Immature natural killer cell (primary cell): ENCODE results near the gene WDR38. TPM values are rescaled to one million over a fixed set of nuclear protein-coding genes. Genes with fewer than 3 reads are reported as not detected.

Source experiments
- DNase-seq, 3 donors: peaks; one replicate each; pipeline ENCODE4 v3.0.0; 2022; ENCODE audit warnings: mixed read lengths in 1 of 3
- H3K27ac Mint-ChIP-seq, 6 donors: one replicate each; pipeline ENCODE4 v1.8.0; 2020; ENCODE audit warnings: mixed read lengths in 6 of 6, mild to moderate bottlenecking in 5 of 6, inconsistent platforms in 4 of 6, moderate library complexity in 3 of 6
- H3K27me3 Mint-ChIP-seq, 3 donors: one replicate each; pipeline ENCODE4 v1.8.0; 2020 to 2021; ENCODE audit warnings: low read depth in 3 of 3, mild to moderate bottlenecking in 3 of 3, mixed read lengths in 3 of 3, moderate library complexity in 3 of 3, inconsistent platforms in 1 of 3
- H3K36me3 Mint-ChIP-seq, 3 donors: one replicate each; pipeline ENCODE4 v1.8.0; 2020; ENCODE audit warnings: mixed read lengths in 3 of 3, inconsistent platforms in 2 of 3, mild to moderate bottlenecking in 2 of 3
- H3K4me1 Mint-ChIP-seq, 2 donors: one replicate each; pipeline ENCODE4 v1.8.0; 2020; ENCODE audit warnings: inconsistent platforms in 2 of 2, mild to moderate bottlenecking in 2 of 2, mixed read lengths in 2 of 2, moderate library complexity in 1 of 2
- H3K4me3 Mint-ChIP-seq, 5 donors: one replicate each; pipeline ENCODE4 v1.8.0; 2020; ENCODE audit warnings: mild to moderate bottlenecking in 5 of 5, mixed read lengths in 5 of 5, inconsistent platforms in 3 of 5, moderate library complexity in 3 of 5
- H3K9me3 Mint-ChIP-seq, 6 donors: one replicate each; pipeline ENCODE4 v1.8.0; 2020; ENCODE audit warnings: mild to moderate bottlenecking in 6 of 6, mixed read lengths in 6 of 6, inconsistent platforms in 4 of 6, moderate library complexity in 3 of 6
- polyA plus RNA-seq, 3 donors: library from polyadenylated mRNA; unstranded; fragments of 300-500 nt; fragmentation: Illumina TruSeq; gene quantifications; one replicate each; pipeline ENCODE4 v1.2.3, GENCODE V29; 2021

The WDR38 gene
- not detected for polyA plus RNA-seq

- peak; percentile 88 to 93 (median 90) for DNase-seq
- H3K4me3 Mint-ChIP-seq = peak within 1 kb of the TSS; percentile 69 to 81 (median 72)
- H3K27me3 Mint-ChIP-seq = peaks cover 4 to 11% (median 7%) of the 10 kb centered on the region in 3 donors
- peak within 1 kb of the TSS; percentile 69 to 90 (median 84) for H3K27ac Mint-ChIP-seq
- H3K9me3 Mint-ChIP-seq = no peaks in the 10 kb centered on the region
- peaks cover 15 to 16% of the 10 kb centered on the region in 2 donors for H3K4me1 Mint-ChIP-seq
- peaks cover 0 to 4% (median 0%) of the 10 kb centered on the region in 3 donors for H3K36me3 Mint-ChIP-seq
Observed at GRCh38 chr9:124852829-124853531, at the start of gene WDR38. WDR38 (plus strand) TSS chr9:124853460; CDS start chr9:124853532, 72 bp downstream.

- no peaks in the 10 kb centered on the region for H3K36me3 Mint-ChIP-seq
- H3K4me1 Mint-ChIP-seq = no peaks in the 10 kb centered on the region
- no peak overlapping the region for H3K4me3 Mint-ChIP-seq
- no peaks in the 10 kb centered on the region for H3K9me3 Mint-ChIP-seq
- peaks cover 0 to 4% (median 2%) of the 10 kb centered on the region in 3 donors for H3K27me3 Mint-ChIP-seq
- DNase-seq = no peak
- H3K27ac Mint-ChIP-seq = no peak overlapping the region
Observed at GRCh38 chr9:124803911-124804310, 49.3 kb upstream of the WDR38 start.

GRCh38 chr9:124805186-124805585, 48.1 kb upstream of the WDR38 start:
- peak overlapping the region in 1 of 6 donors; percentile 62 for H3K27ac Mint-ChIP-seq
- H3K4me3 Mint-ChIP-seq = no peak overlapping the region
- no peaks in the 10 kb centered on the region for H3K36me3 Mint-ChIP-seq

GRCh38 chr9:124808246-124808956, 44.9 kb upstream of the WDR38 start:
- Mint-ChIP-seq H3K27ac (no peak overlapping the region), H3K9me3 (no peaks in the 10 kb centered on the region), H3K27me3 (peaks cover 0 to 4% (median 4%) of the 10 kb centered on the region in 3 donors), H3K36me3 (no peaks in the 10 kb centered on the region), H3K4me3 (no peak overlapping the region), H3K4me1 (no peaks in the 10 kb centered on the region)
- no peak for DNase-seq

More at GRCh38 chr9:124805186-124805585, 48.1 kb upstream of the WDR38 start:
- no peak for DNase-seq
- H3K4me1 Mint-ChIP-seq = no peaks in the 10 kb centered on the region
- no peaks in the 10 kb centered on the region for H3K9me3 Mint-ChIP-seq
- H3K27me3 Mint-ChIP-seq = peaks cover 0 to 4% (median 2%) of the 10 kb centered on the region in 3 donors

- Mint-ChIP-seq H3K4me1 (no peaks in the 10 kb centered on the region), H3K36me3 (no peaks in the 10 kb centered on the region), H3K27me3 (peaks cover 0 to 4% (median 4%) of the 10 kb centered on the region in 3 donors), H3K4me3 (no peak overlapping the region), H3K9me3 (no peaks in the 10 kb centered on the region), H3K27ac (no peak overlapping the region)
- DNase-seq = no peak
Observed at GRCh38 chr9:124809211-124809610, 44.0 kb upstream of the WDR38 start.

GRCh38 chr9:124809741-124810500, 43.3 kb upstream of the WDR38 start:
- no peaks in the 10 kb centered on the region for H3K4me1 Mint-ChIP-seq
- H3K27ac Mint-ChIP-seq = no peak overlapping the region
- no peaks in the 10 kb centered on the region for H3K36me3 Mint-ChIP-seq
- no peak overlapping the region for H3K4me3 Mint-ChIP-seq
- peaks cover 0 to 5% (median 3%) of the 10 kb centered on the region in 3 donors for H3K27me3 Mint-ChIP-seq
- no peaks in the 10 kb centered on the region for H3K9me3 Mint-ChIP-seq
- DNase-seq = no peak

- Mint-ChIP-seq H3K27me3 (peaks cover 0 to 6% (median 3%) of the 10 kb centered on the region in 3 donors), H3K9me3 (no peaks in the 10 kb centered on the region), H3K27ac (no peak overlapping the region), H3K4me3 (no peak overlapping the region), H3K36me3 (no peaks in the 10 kb centered on the region), H3K4me1 (no peaks in the 10 kb centered on the region)
- DNase-seq = no peak
Observed at GRCh38 chr9:124810663-124811355, 42.5 kb upstream of the WDR38 start.

GRCh38 chr9:124812441-124812876, 40.8 kb upstream of the WDR38 start:
- Mint-ChIP-seq H3K4me3 (no peak overlapping the region), H3K27me3 (peaks cover 2 to 5% (median 3%) of the 10 kb centered on the region in 3 donors), H3K27ac (no peak overlapping the region), H3K36me3 (no peaks in the 10 kb centered on the region), H3K4me1 (no peaks in the 10 kb centered on the region), H3K9me3 (no peaks in the 10 kb centered on the region)
- DNase-seq = peak in 1 of 3 donors; percentile 5

GRCh38 chr9:124813041-124813440, 40.2 kb upstream of the WDR38 start:
- Mint-ChIP-seq H3K27ac (no peak overlapping the region), H3K9me3 (no peaks in the 10 kb centered on the region), H3K4me3 (no peak overlapping the region), H3K27me3 (peaks cover 2 to 5% (median 3%) of the 10 kb centered on the region in 3 donors), H3K4me1 (no peaks in the 10 kb centered on the region), H3K36me3 (no peaks in the 10 kb centered on the region)
- DNase-seq = no peak

GRCh38 chr9:124813501-124814163, 39.6 kb upstream of the WDR38 start:
- peaks cover 2 to 5% (median 3%) of the 10 kb centered on the region in 3 donors for H3K27me3 Mint-ChIP-seq
- no peak overlapping the region for H3K4me3 Mint-ChIP-seq
- H3K4me1 Mint-ChIP-seq = no peaks in the 10 kb centered on the region
- no peaks in the 10 kb centered on the region for H3K36me3 Mint-ChIP-seq
- H3K9me3 Mint-ChIP-seq = no peaks in the 10 kb centered on the region
- no peak overlapping the region for H3K27ac Mint-ChIP-seq
- DNase-seq = no peak

GRCh38 chr9:124814164-124814535, 39.1 kb upstream of the WDR38 start:
- DNase-seq = no peak
- no peaks in the 10 kb centered on the region for H3K9me3 Mint-ChIP-seq
- H3K27ac Mint-ChIP-seq = no peak overlapping the region
- H3K36me3 Mint-ChIP-seq = no peaks in the 10 kb centered on the region
- no peaks in the 10 kb centered on the region for H3K4me1 Mint-ChIP-seq
- no peak overlapping the region for H3K4me3 Mint-ChIP-seq
- H3K27me3 Mint-ChIP-seq = peaks cover 2 to 5% (median 3%) of the 10 kb centered on the region in 3 donors

GRCh38 chr9:124815601-124816000, 37.7 kb upstream of the WDR38 start:
- Mint-ChIP-seq H3K4me3 (no peak overlapping the region), H3K36me3 (no peaks in the 10 kb centered on the region), H3K27me3 (peaks cover 2 to 5% (median 3%) of the 10 kb centered on the region in 3 donors), H3K27ac (no peak overlapping the region), H3K4me1 (no peaks in the 10 kb centered on the region), H3K9me3 (no peaks in the 10 kb centered on the region)
- DNase-seq = no peak
